Left renal pelvis (tissue), 4 donors: ENCODE results near the gene CCS. TPM values are rescaled to one million over a fixed set of nuclear protein-coding genes. Genes with fewer than 3 reads are reported as not detected.
"Not testable (repeated sequence)": the region's sequence is repeated elsewhere in the genome, so short reads cannot be mapped to it uniquely, and the experiment has no call there.

ENCODE experiments used
- DNase-seq, 4 donors: peaks; one replicate each; pipeline ENCODE4 v3.0.0-alpha.2; 2013; ENCODE audit warnings: low read depth in 4 of 4, low spot score in 3 of 4
- polyA plus RNA-seq, 4 donors: library from polyadenylated mRNA; unstranded; fragments of 120-200 nt; gene quantifications; one replicate each; pipeline ENCODE4 v1.2.1, GENCODE V29; 2013; ENCODE audit not compliant: insufficient read length in 4 of 4

CCS gene
- 10 to 100 TPM; 41.5 to 77.0 (median 48.4) TPM for polyA plus RNA-seq

DNA sequence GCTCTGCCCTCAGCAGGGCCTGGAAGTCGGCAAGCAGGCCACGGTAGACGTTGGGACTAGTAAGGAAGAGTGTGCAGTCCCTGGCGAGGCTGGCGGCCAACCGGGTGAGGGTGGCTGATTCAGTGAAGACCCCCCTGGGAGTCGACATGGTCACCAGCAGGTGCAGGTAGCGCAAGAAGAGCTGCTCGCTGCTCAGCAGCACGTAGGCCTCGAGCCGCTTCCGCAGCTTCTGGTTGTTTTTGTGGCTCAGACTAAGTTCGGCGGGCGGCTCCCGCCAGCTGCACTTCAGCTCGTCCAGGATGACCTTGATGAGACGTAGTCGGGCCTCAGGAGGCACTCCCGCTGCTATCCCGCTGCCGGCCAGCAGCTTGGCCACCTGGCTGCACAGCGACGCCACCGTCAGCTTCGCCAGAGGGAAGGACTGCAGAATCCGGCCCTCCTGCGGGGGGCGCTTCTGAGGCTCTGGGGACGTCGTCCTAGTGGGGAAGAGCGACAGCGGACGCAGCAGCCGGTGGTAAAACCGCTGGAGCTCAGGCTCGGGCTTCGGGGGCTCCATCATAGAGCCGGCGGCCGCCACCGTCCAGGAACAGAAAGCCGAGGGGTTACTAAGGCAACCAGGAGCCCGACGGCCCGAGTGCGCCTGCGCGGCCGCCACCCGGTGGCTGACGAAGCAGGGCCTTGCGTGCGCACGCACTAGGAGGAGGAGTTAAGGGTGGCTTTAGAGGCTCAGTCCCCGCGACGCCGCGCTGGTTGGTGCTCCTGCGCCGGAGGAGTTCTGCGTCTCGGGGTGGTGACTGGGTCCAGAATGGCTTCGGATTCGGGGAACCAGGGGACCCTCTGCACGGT is at the start of gene CCS, which contains the start of gene CCDC87:
Gene CCS (plus strand): TSS at position 729 of the 846 bp plus-strand sequence. CDS start 77 bp downstream, at position 806.
Gene CCDC87 (minus strand): TSS at position 607 of the 846 bp plus-strand sequence. CDS start 48 bp downstream, at position 559.
- DNase-seq, result peak; percentile 84 to 89 (median 87)

- peak in 2 of 4 donors; percentile 49 to 53 for DNase-seq
These were observed 49.5 kb upstream of the CCS start for GRCh38 chr11:66543263-66544107.

DNA sequence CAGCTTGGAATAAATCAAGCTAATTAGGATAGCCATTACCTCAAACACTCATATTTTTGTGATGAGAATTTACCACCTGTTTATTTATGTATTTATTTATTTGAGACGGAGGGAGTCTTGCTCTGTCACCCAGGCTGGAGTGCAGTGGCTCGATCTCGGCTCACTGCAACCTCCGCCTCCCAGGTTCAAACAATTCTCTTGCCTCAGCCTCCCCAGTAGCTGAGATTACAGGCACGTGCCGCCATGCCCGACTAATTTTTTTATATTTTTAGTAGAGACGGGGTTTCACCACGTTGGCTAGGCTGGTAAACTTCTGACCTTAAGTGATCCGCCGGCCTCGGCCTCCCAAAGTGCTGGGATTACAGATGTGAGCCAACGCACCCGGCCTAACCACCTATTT is 48.0 kb upstream of the CCS start:
- not testable (repeated sequence) for DNase-seq

DNA sequence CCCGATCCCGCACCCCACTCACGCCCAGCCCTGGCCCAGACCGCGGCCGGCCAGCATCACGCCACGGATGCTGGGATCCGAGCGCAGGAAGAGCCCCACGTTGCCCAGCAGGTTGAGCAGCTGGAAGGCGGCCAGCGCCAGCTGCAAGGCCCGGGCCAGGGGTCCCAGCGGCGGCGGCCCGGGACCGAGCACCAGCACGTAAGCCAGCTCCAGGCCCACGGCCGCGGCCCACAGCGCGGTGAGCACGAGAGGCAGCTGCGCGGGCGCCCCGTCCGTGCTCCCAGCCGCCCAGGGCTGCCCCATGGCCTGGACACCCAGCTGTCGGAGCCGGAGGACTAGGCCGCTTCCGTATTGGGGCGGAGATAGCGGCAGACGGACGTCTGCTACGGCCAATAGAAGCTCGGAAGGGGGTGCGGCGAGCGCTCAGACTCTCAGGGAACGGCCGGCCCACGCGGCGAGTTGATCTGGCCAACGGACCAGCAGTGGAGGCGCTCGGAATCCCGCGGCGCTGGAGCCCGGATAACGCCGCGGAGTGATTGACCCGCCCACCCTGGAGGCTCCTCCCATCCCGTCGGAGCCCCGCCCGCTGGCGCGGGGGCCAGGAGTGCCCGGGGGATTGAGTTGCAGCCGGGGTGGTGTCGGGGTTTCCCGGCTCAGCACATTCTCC is 47.2 kb upstream of the CCS start, which contains the start of gene ZDHHC24:
Gene ZDHHC24 (minus strand): TSS at position 348 of the 667 bp plus-strand sequence. CDS start 45 bp downstream, at position 303.
- DNase-seq, result peak; percentile 80 to 87 (median 84)

- DNase-seq, result no peak
These were observed 46.5 kb upstream of the CCS start, which contains the start of gene ACTN3 for GRCh38 chr11:66546368-66546965. Gene ACTN3, plus strand, starts transcription at chr11:66546903. Its CDS starts 35 bp downstream, at chr11:66546938.

DNA sequence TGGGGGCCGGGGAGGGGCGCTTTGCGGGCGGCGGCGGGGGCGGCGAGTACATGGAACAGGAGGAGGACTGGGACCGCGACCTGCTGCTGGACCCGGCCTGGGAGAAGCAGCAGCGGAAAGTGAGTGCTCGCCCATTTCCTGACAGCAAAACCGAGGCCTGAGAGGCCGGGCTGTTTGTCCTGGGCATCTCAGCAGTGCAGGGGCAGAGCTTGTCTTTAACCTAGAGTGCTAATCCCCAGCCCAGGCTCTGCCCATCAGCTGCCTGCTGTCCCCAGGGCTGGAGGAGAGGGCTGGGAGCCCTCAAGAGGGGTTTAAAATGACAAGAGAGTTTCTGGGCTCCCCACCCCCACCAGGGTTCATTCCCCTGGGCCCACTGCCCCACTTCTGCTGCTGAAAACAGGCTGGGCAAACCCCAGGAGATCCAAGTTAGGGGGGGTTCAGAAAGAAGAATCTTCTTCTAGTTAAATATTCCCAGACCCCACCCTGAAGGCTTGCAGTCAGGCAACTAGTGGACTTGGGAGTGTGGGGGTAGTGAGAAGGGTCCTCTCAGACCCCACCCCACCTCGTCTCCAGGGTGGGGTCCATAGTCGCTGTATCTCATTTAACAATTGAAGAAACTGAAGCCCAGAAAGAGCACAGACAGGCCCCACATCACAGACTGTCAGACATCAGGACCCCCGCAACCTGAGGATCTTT is 45.9 kb upstream of the CCS start:
- no peak for DNase-seq

- no peak for DNase-seq
These were observed 45.3 kb upstream of the CCS start for GRCh38 chr11:66547662-66548009.

GRCh38 chr11:66548041-66548440 is 44.9 kb upstream of the CCS start:
- DNase-seq, result no peak

DNA sequence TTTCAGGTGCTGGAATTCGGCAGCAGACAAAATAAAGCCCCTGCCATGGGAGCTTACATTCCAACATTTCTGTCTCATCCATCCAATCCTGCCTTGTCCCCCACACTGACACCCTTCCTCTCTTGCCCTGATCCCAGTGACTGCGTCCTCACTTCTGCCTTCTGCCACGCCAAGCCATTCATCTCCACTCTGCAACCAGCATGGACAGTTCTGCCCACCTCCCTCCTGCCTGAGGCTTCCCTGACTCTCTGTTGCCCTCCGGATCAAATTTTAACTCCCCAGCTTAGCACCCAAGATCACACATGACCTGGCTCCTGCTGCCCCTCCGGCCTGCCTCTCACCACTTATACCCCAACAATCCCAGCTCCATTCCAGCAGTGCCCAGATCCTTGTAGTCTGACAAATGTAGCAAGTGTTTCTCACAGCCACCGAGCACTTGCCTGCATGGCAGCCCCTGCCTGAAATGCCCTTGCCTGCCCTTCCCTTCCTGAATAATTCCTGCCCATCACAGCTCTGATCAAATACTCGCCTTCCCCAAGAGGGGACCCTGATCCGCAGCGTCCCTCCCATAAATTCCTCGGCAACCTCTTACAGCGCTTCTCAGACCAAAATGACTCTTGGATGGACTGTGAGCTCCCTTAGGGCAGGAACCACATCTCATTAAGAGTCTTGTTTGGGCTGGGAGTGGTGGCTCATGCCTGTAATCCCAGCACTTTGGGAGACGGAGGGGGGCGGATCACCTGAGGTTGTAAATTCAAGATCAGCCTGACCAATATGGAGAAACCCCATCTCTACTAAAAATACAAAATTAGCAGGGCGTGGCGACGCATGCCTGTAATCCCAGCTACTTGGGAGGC is 44.0 kb upstream of the CCS start:
- no peak for DNase-seq

- no peak for DNase-seq
These were observed 43.3 kb upstream of the CCS start for GRCh38 chr11:66549696-66550095.

- DNase-seq, result no peak
These were observed 42.1 kb upstream of the CCS start for GRCh38 chr11:66550887-66551286.

- no peak for DNase-seq
These were observed 38.4 kb upstream of the CCS start for GRCh38 chr11:66554602-66555001.

DNA sequence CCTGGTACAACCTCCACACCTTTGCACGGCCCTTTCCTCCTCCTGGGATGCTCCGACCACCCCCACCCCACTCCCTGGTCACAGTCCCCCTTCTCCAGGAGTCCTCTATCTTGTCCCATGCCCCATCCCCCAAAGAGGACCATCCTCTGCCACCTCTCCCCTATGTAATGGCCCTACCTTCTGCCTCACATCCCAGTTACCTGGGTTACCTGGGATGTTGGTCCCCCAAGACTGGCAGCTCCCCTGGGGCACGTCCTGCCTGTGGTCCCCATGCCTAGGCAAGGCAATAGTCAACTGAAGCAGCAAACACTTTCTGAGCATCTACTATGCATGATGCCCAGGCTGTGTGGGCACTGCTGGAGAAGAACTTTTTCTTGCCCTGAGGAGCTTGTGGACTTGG is 37.6 kb upstream of the CCS start:
- DNase-seq, result no peak

DNA sequence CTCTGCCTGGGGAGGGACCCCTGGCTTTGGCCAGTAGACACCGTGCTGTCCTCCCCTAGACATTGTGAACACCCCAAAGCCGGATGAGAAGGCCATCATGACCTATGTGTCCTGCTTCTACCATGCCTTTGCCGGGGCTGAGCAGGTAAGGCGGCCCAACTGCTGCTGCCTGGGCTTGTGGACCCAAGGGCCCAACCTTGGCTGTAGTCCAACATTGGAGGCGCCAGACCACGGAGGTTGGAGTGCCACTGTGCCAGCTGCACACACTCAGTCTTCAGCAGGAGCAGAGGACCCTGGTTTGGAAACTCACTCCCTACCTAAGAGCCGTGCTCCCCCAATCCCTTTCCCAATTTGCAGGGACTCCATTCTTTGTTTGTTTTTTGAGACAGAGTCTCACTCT is 36.9 kb upstream of the CCS start:
- DNase-seq, result no peak

GRCh38 chr11:66557733-66558326 is 35.2 kb upstream of the CCS start:
- DNase-seq, result no peak

DNA sequence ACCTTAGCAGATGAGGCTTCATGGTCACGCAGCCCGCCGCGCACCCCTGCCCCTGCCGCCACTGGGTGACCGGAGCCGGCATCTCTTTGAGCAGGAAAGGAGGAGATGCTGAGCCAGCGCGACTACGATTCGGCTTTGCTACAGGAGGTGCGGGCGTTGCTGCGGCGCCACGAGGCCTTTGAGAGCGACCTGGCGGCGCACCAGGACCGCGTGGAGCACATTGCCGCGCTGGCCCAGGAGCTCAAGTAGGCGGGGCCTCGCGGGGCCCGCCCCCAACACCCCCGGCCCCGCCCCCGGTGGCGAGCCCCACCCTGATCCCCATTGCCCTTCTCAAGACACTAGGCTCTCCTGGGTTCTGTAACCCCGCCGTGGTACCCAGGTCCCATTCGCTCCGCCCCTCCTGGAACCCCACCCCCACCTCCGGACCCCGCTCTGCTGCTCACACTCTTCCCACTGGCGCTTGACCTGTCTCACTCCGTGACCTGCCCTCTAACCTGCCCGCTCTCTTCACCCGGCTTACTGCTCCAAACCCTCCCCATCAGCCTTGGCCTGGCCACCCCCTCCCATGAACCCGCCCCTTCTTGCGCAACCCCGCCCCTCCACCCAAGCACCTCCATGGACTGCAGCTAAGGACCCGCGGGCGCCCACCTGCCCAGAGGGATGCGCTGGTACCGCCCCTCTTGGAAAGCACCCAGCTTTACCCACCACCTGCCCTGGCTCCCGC is 33.7 kb upstream of the CCS start:
- no peak for DNase-seq

GRCh38 chr11:66559866-66560676 is 32.9 kb upstream of the CCS start:
- DNase-seq, result no peak
